NT2/D1 (cell line): ENCODE measurements around the gene UBE2L6.

Experiments
- SUZ12 ChIP-seq: IDR thresholded peaks from 2 replicates; pipeline ENCODE4 v1.6.1; 2011; ENCODE audit not compliant: insufficient read length, insufficient read depth; ENCODE audit errors: extremely low read depth
- ZNF274 ChIP-seq: IDR thresholded peaks from 2 replicates; pipeline ENCODE4 v1.6.1; 2011; ENCODE audit warnings: mild to moderate bottlenecking, low read depth, low read length

DNA sequence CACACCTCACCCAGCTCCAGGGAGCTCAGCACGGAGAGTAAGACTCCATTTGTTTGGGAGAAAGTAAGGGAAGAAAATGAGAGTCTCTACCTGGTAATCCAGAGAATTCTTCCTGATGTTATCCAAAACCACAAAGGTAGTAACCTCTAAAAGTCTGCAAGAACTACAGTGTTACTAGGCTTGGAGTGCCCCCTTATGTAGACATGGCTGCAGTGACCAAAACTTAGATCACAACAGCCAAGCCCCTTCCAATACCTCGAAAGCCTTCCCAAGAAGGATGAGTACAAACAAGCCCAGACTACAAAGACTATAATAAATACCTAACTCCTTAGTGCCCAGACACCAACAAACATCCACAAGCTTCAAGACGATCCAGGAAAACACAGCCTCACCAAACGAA, 4.9 kb downstream of the UBE2L6 start:
- TF ChIP-seq SUZ12 (no peak), ZNF274 (no peak)
